Esophagus muscularis mucosa (tissue), 4 donors: ENCODE data around the gene MAD1L1. TPM values are rescaled to one million over a fixed set of nuclear protein-coding genes. Genes with fewer than 3 reads are reported as not detected.
"Not testable (repeated sequence)": the region's sequence is repeated elsewhere in the genome, so short reads cannot be mapped to it uniquely, and the experiment has no call there.

Experiments used
- DNase-seq: peaks from one replicate; pipeline ENCODE4 v3.0.0-alpha.2; 2017; ENCODE audit errors: extremely low spot score
- H3K27ac ChIP-seq, 4 donors: fragments of 200-600 bp; sonication (generic); replicated peaks in 1 of 4; 1 replicate in 3 of 4; 2 replicates in 1 of 4; pipeline ENCODE4 v1.5.1; 2016 to 2019; ENCODE audit warnings: mild to moderate bottlenecking in 1 of 4
- H3K27me3 ChIP-seq, 4 donors: fragments of 200-600 bp; sonication (generic); one replicate each; pipeline versions ENCODE4 v1.5.1 to v1.6.0; 2016 to 2019
- H3K36me3 ChIP-seq, 4 donors: fragments of 200-600 bp; sonication (generic); one replicate each; pipeline ENCODE4 v1.5.1; 2016 to 2019
- H3K4me1 ChIP-seq, 4 donors: fragments of 200-600 bp; sonication (generic); one replicate each; pipeline ENCODE4 v1.5.1; 2016 to 2019
- H3K4me3 ChIP-seq, 4 donors: fragments of 200-600 bp; sonication (generic); 1 replicate in 2 of 4; 2 replicates in 2 of 4; pipeline ENCODE4 v1.5.1; 2016 to 2019; ENCODE audit warnings: mild to moderate bottlenecking in 4 of 4, moderate library complexity in 1 of 4
- H3K9me3 ChIP-seq, 4 donors: fragments of 200-600 bp; sonication (generic); 1 replicate in 3 of 4; 2 replicates in 1 of 4; pipeline ENCODE4 v1.5.1; 2016 to 2019
- CTCF ChIP-seq, 3 experiments: fragments of 200-600 bp in 2 of 3; fragments of 450-650 bp in 1 of 3; sonication (generic) in 2 of 3; IDR thresholded peaks; one replicate each; pipeline ENCODE4 v1.5.1; 2017 to 2019; ENCODE audit warnings: antibody characterized with exemption in 3 of 3, mild to moderate bottlenecking in 2 of 3, moderate library complexity in 1 of 3
- EP300 ChIP-seq: sonication (generic); formaldehyde crosslinking; IDR thresholded peaks from one replicate; pipeline ENCODE4 v1.6.1; 2017; ENCODE audit warnings: antibody characterized with exemption
- POLR2A ChIP-seq: fragments of 450-650 bp; IDR thresholded peaks from one replicate; pipeline ENCODE4 v1.6.1; 2017; ENCODE audit warnings: antibody characterized with exemption, moderate library complexity, mild to moderate bottlenecking, low read depth
- POLR2AphosphoS5 ChIP-seq, 2 donors: sonication (generic); formaldehyde crosslinking; IDR thresholded peaks; one replicate each; pipeline ENCODE4 v1.6.1; 2017; ENCODE audit warnings: antibody characterized with exemption in 2 of 2
- WGBS: methylation state at CpG from one replicate; pipeline ENCODE4 v1.1.5; 2018; 5-methylcytosine and 5-hydroxymethylcytosine counted together
- intact Hi-C: fragments of 100-400 bp; cut with DNase I; formaldehyde crosslinking; loops from one replicate; pipeline ENCODE4 v1.15.1; 2023
- total RNA-seq, 4 donors: library from RNA; depleted of rRNA; stranded (reverse); fragments of >200 nt; gene quantifications; one replicate each; pipeline versions ENCODE4 v1.1.0 to v1.2.1, GENCODE V29; 2016

Gene MAD1L1
- total RNA-seq, 4 donors from 2014 or later = 22.2 to 33.1 (median 29.5) TPM

GRCh38 chr7:1973321-1974251 lies 259.2 kb downstream of the MAD1L1 start:
- DNase-seq = no peak
- Histone ChIP-seq H3K4me1 (no peaks in the 10 kb centered on the region), H3K4me3 (no peak overlapping the region), H3K9me3 (no peaks in the 10 kb centered on the region), H3K27me3 (no peaks in the 10 kb centered on the region), H3K27ac (no peak overlapping the region), H3K36me3 (peaks cover 0 to 35% (median 12%) of the 10 kb centered on the region in 4 donors)
- TF ChIP-seq POLR2AphosphoS5 (IDR thresholded peaks at IDR 0.05) = no peak
- TF ChIP-seq CTCF (IDR thresholded peaks at IDR 0.05) = no peak
- no peak for TF ChIP-seq EP300
- no peak for TF ChIP-seq POLR2A
- 93% methylated on average over 25 of the region's 33 CpGs for WGBS
- intact Hi-C loops = no loop called here

- Histone ChIP-seq H3K4me1 (no peaks in the 10 kb centered on the region), H3K36me3 (peaks cover 0 to 37% (median 16%) of the 10 kb centered on the region in 4 donors), H3K9me3 (no peaks in the 10 kb centered on the region), H3K27ac (no peak overlapping the region), H3K27me3 (no peaks in the 10 kb centered on the region), H3K4me3 (no peak overlapping the region)
- no peak for DNase-seq
- TF ChIP-seq POLR2AphosphoS5 (IDR thresholded peaks at IDR 0.05) (no peak), CTCF (IDR thresholded peaks at IDR 0.05) (no peak), EP300 (no peak), POLR2A (no peak)
- intact Hi-C loops = no loop called here
- WGBS = 96% methylated on average over 8 of the region's 9 CpGs
These were observed 260.0 kb downstream of the MAD1L1 start for GRCh38 chr7:1972744-1973143.

GRCh38 chr7:1971946-1972654 lies 260.6 kb downstream of the MAD1L1 start:
- DNase-seq = no peak
- TF ChIP-seq CTCF (IDR thresholded peaks at IDR 0.05) (no peak), POLR2A (no peak), EP300 (no peak), POLR2AphosphoS5 (IDR thresholded peaks at IDR 0.05) (no peak)
- Histone ChIP-seq H3K4me1 (no peaks in the 10 kb centered on the region), H3K36me3 (peaks cover 0 to 34% (median 16%) of the 10 kb centered on the region in 4 donors), H3K4me3 (no peak overlapping the region), H3K27ac (no peak overlapping the region), H3K9me3 (no peaks in the 10 kb centered on the region), H3K27me3 (no peaks in the 10 kb centered on the region)
- intact Hi-C loops = no loop called here
- 95% methylated on average over 15 of the region's 15 CpGs for WGBS

- DNase-seq = no peak
- Histone ChIP-seq H3K4me1 (no peaks in the 10 kb centered on the region), H3K27ac (no peak overlapping the region), H3K9me3 (no peaks in the 10 kb centered on the region), H3K4me3 (no peak overlapping the region), H3K27me3 (no peaks in the 10 kb centered on the region), H3K36me3 (peaks cover 0 to 24% (median 13%) of the 10 kb centered on the region in 4 donors)
- intact Hi-C loops = no loop called here
- TF ChIP-seq POLR2A (no peak), CTCF (IDR thresholded peaks at IDR 0.05) (no peak), EP300 (no peak), POLR2AphosphoS5 (IDR thresholded peaks at IDR 0.05) (no peak)
- 98% methylated on average over 19 of the region's 19 CpGs for WGBS
These were observed 261.9 kb downstream of the MAD1L1 start for GRCh38 chr7:1970895-1971294.

GRCh38 chr7:1970285-1970660 lies 262.5 kb downstream of the MAD1L1 start:
- DNase-seq, H3K27me3 ChIP-seq, H3K4me1 ChIP-seq, intact Hi-C loops, H3K4me3 ChIP-seq, H3K9me3 ChIP-seq, H3K27ac ChIP-seq: not testable (repeated sequence)
- WGBS = 97% methylated on average over 10 of the region's 10 CpGs
- H3K36me3 ChIP-seq = peaks cover 0 to 18% (median 10%) of the 10 kb centered on the region in 4 donors
